Kidney (tissue), 22 donors: ENCODE measurements around the gene PAQR8. TPM values are rescaled to one million over a fixed set of nuclear protein-coding genes. Genes with fewer than 3 reads are reported as not detected.

ENCODE experiments used
- DNase-seq, 5 donors: peaks; one replicate each; pipeline ENCODE4 v3.0.0-alpha.2; 2013 to 2020
- FAIRE-seq: peaks from 2 replicates; lab custom pipeline; 2012; peaks lifted over from hg19 to GRCh38; lab: Jason Lieb, UNC
- H3K27ac ChIP-seq, 2 donors: one replicate each; pipeline ENCODE4 v1.7.0; 2013; ENCODE audit warnings: low read depth in 2 of 2, low read length in 2 of 2, inconsistent platforms in 1 of 2
- H3K27me3 ChIP-seq: one replicate; pipeline ENCODE4 v1.7.1; 2013; ENCODE audit warnings: low read length, inconsistent platforms; ENCODE audit not compliant: control insufficient read depth, insufficient read depth
- H3K36me3 ChIP-seq, 3 donors: one replicate each; pipeline versions ENCODE4 v1.7.0 to v1.7.1; 2013; ENCODE audit warnings: low read length in 3 of 3, control low read depth in 1 of 3, inconsistent platforms in 1 of 3; ENCODE audit not compliant: insufficient read depth in 3 of 3, control insufficient read depth in 2 of 3
- H3K4me1 ChIP-seq, 3 donors: one replicate each; pipeline versions ENCODE4 v1.7.0 to v1.7.1; 2013; ENCODE audit warnings: low read length in 3 of 3, inconsistent platforms in 1 of 3, low read depth in 1 of 3; ENCODE audit not compliant: control insufficient read depth in 2 of 3, insufficient read depth in 2 of 3
- H3K4me3 ChIP-seq, 3 donors: one replicate each; pipeline versions ENCODE4 v1.7.0 to v1.8.1; 2013; ENCODE audit warnings: low read length in 3 of 3, control low read depth in 1 of 3, inconsistent platforms in 1 of 3
- H3K9ac ChIP-seq, 3 donors: one replicate each; pipeline versions ENCODE4 v1.7.0 to v1.7.1; 2013; ENCODE audit warnings: low read length in 3 of 3, control low read depth in 1 of 3, inconsistent platforms in 1 of 3
- H3K9me3 ChIP-seq, 3 donors: one replicate each; pipeline versions ENCODE4 v1.7.0 to v1.7.1; 2013; ENCODE audit warnings: low read length in 3 of 3, control low read depth in 1 of 3, inconsistent platforms in 1 of 3; ENCODE audit not compliant: control insufficient read depth in 2 of 3, insufficient read depth in 1 of 3
- CTCF ChIP-seq: IDR thresholded peaks from 3 replicates; pipeline ENCODE4 v1.5.1; 2012; ENCODE audit warnings: mild to moderate bottlenecking, moderate library complexity, borderline replicate concordance; ENCODE audit not compliant: insufficient read depth; ENCODE audit errors: extremely low read depth
- intact Hi-C: fragments of 100-400 bp; cut with DNase I; formaldehyde crosslinking; loops from one replicate; pipeline ENCODE4 v1.11.1; 2022
- long read RNA-seq, 10 donors: library from polyadenylated mRNA in 1 of 10; unstranded in 1 of 10; transcript quantifications; one replicate each; pipeline ENCODE4 v2.0.0 and lab custom pipeline, GENCODE V29; 2021 to 2026
- polyA plus RNA-seq: library from polyadenylated mRNA; stranded (reverse); fragments of 350-450 nt; fragmentation: Illumina TruSeq; extraction: RNeasy Lipid Tissue Mini Kit (QIAGEN cat#74804); gene quantifications from one replicate; pipeline ENCODE4 v1.2.3, GENCODE V29; 2014; ENCODE audit warnings: low read depth, low replicate concordance; ENCODE audit not compliant: insufficient read depth
- total RNA-seq: library from RNA; stranded (reverse); fragmentation: NEBNext Ultra II Directional; extraction: Animal tissue kit (Norgen Biotek cat#: 25700); gene quantifications from one replicate; pipeline ENCODE4 v1.2.1, GENCODE V29; 2021
- donor health status: control.
- donor health status: control.
- donor health status: control.
- donor health status: control.
- donor health status: control.
- donor health status: DM: yes; HTN: yes; CAD: no.
- donor health status: Normal renal cell carcinoma (clear cell type).

The PAQR8 gene, protein sequence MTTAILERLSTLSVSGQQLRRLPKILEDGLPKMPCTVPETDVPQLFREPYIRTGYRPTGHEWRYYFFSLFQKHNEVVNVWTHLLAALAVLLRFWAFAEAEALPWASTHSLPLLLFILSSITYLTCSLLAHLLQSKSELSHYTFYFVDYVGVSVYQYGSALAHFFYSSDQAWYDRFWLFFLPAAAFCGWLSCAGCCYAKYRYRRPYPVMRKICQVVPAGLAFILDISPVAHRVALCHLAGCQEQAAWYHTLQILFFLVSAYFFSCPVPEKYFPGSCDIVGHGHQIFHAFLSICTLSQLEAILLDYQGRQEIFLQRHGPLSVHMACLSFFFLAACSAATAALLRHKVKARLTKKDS
- total RNA-seq (7.5 TPM), polyA plus RNA-seq (5.9 TPM)
- long read RNA-seq, donor 1, full-length matches to known transcripts = 11 of 11 reads
- long read RNA-seq, donor 1, partial matches to known transcripts = 0 of 11 reads
- long read RNA-seq, donor 1, other reads (novel, unspliced or antisense) = 0 of 11 reads
- long read RNA-seq, donor 2, full-length matches to known transcripts = 8 of 8 reads
- long read RNA-seq, donor 2, partial matches to known transcripts = 0 of 8 reads
- long read RNA-seq, donor 2, other reads (novel, unspliced or antisense) = 0 of 8 reads
- long read RNA-seq, donor 3, full-length matches to known transcripts = 6 of 6 reads
- long read RNA-seq, donor 3, partial matches to known transcripts = 0 of 6 reads
- long read RNA-seq, donor 3, other reads (novel, unspliced or antisense) = 0 of 6 reads
- long read RNA-seq, donor 4, full-length matches to known transcripts = 12 of 12 reads
- long read RNA-seq, donor 4, partial matches to known transcripts = 0 of 12 reads
- long read RNA-seq, donor 4, other reads (novel, unspliced or antisense) = 0 of 12 reads
- long read RNA-seq, donor 5, full-length matches to known transcripts = 3 of 3 reads
- long read RNA-seq, donor 5, partial matches to known transcripts = 0 of 3 reads
- long read RNA-seq, donor 5, other reads (novel, unspliced or antisense) = 0 of 3 reads
- long read RNA-seq, donor 6 = 0 reads
- long read RNA-seq, donor 7, full-length matches to known transcripts = 9 of 9 reads
- long read RNA-seq, donor 7, partial matches to known transcripts = 0 of 9 reads
- long read RNA-seq, donor 7, other reads (novel, unspliced or antisense) = 0 of 9 reads
- long read RNA-seq, donor 8, full-length matches to known transcripts = 8 of 8 reads
- long read RNA-seq, donor 8, partial matches to known transcripts = 0 of 8 reads
- long read RNA-seq, donor 8, other reads (novel, unspliced or antisense) = 0 of 8 reads
- long read RNA-seq, donor 9, full-length matches to known transcripts = 4 of 4 reads
- long read RNA-seq, donor 9, partial matches to known transcripts = 0 of 4 reads
- long read RNA-seq, donor 9, other reads (novel, unspliced or antisense) = 0 of 4 reads
- long read RNA-seq, donor 10, full-length matches to known transcripts = 4 of 4 reads
- long read RNA-seq, donor 10, partial matches to known transcripts = 0 of 4 reads
- long read RNA-seq, donor 10, other reads (novel, unspliced or antisense) = 0 of 4 reads

GRCh38 chr6:52361945-52362442 lies at the start of gene PAQR8:
Gene PAQR8 (plus strand): TSS chr6:52362151. CDS start chr6:52403214, 41,063 bp downstream.
- Histone ChIP-seq H3K9me3 (no peaks in the 10 kb centered on the region), H3K36me3 (no peaks in the 10 kb centered on the region), H3K27me3 (no peaks in the 10 kb centered on the region), H3K9ac (peak within 1 kb of the TSS; percentile 72 to 78 (median 73)), H3K4me3 (peak within 1 kb of the TSS; percentile 69 to 78 (median 71)), H3K4me1 (peaks cover 0 to 4% (median 0%) of the 10 kb centered on the region in 3 donors), H3K27ac (peak within 1 kb of the TSS; percentile 41 to 48)
- FAIRE-seq = no peak
- intact Hi-C loops = no loop called here
- TF ChIP-seq CTCF = peak; percentile 0
- DNase-seq = peak; percentile 80 to 92 (median 86)

- Histone ChIP-seq H3K4me1 (no peaks in the 10 kb centered on the region), H3K27me3 (no peaks in the 10 kb centered on the region), H3K9me3 (no peaks in the 10 kb centered on the region), H3K9ac (no peak overlapping the region), H3K27ac (no peak overlapping the region), H3K4me3 (no peak overlapping the region), H3K36me3 (no peaks in the 10 kb centered on the region)
- no peak for FAIRE-seq
- no peak for DNase-seq
- no peak for TF ChIP-seq CTCF
- intact Hi-C loops = no loop called here
Observed at GRCh38 chr6:52312461-52312860, 49.5 kb upstream of the PAQR8 start.

DNA sequence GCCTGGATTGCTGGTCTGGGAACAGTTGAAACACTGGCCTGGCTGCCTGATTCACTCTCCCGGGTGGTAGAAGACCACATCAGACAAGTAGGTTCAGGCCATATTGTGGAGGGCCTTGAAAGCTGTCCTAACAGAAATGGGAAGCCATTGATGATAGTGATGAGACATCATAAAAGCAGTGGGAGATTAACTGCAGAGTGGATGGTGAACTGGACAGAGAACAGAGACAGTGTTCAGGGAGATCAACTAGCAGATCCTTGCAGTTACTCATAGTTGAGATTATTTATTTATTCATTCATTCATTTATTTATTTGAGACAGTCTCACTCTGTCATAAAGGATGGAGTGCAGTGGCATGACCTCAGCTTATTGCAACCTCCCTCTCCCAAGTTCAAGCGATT lies 47.2 kb upstream of the PAQR8 start:
- intact Hi-C loops = no loop called here
- Histone ChIP-seq H3K9ac (no peak overlapping the region), H3K27me3 (no peaks in the 10 kb centered on the region), H3K9me3 (no peaks in the 10 kb centered on the region), H3K4me3 (no peak overlapping the region), H3K27ac (no peak overlapping the region), H3K36me3 (no peaks in the 10 kb centered on the region), H3K4me1 (no peaks in the 10 kb centered on the region)
- TF ChIP-seq CTCF = no peak
- FAIRE-seq = no peak
- no peak for DNase-seq
